ENCODE measurements around the gene TMEM156. TPM values are rescaled to one million over a fixed set of nuclear protein-coding genes. Genes with fewer than 3 reads are reported as not detected.
"Not testable (repeated sequence)": the region's sequence is repeated elsewhere in the genome, so short reads cannot be mapped to it uniquely, and the experiment has no call there.

The TMEM156 gene
- total RNA-seq, 1 donor from 2014 or later: not detected

GRCh38 chr4:39044364-39044955, 12.3 kb upstream of the TMEM156 start:
- ATAC-seq: peak; percentile 95

GRCh38 chr4:39043861-39044363, 11.7 kb upstream of the TMEM156 start:
- intact Hi-C loops (cut with micrococcal nuclease): no loop called here
- DNase-seq (no peak), ATAC-seq (peak; percentile 7)

More at GRCh38 chr4:39044364-39044955, 12.3 kb upstream of the TMEM156 start:
- intact Hi-C loops (cut with micrococcal nuclease): no loop called here
- DNase-seq: peak; percentile 93

- intact Hi-C loops (cut with micrococcal nuclease): no loop called here
- peak; percentile 5 for ATAC-seq
- DNase-seq: no peak
Measured at GRCh38 chr4:39043058-39043860, 11.1 kb upstream of the TMEM156 start.

GRCh38 chr4:39042366-39042765, 10.2 kb upstream of the TMEM156 start:
- intact Hi-C loops (cut with micrococcal nuclease): no loop called here

GRCh38 chr4:39039108-39039507, 6.9 kb upstream of the TMEM156 start:
- intact Hi-C loops (cut with micrococcal nuclease): no loop called here

More at GRCh38 chr4:39042366-39042765, 10.2 kb upstream of the TMEM156 start:
- ATAC-seq (no peak), DNase-seq (no peak)

GRCh38 chr4:39037941-39038340, 5.7 kb upstream of the TMEM156 start:
- no peak for DNase-seq
- ATAC-seq: no peak
- intact Hi-C loops (cut with micrococcal nuclease): no loop called here

More at GRCh38 chr4:39039108-39039507, 6.9 kb upstream of the TMEM156 start:
- DNase-seq: no peak
- no peak for ATAC-seq

- no peak for DNase-seq
- no peak for ATAC-seq
- intact Hi-C loops (cut with micrococcal nuclease): no loop called here
Measured at GRCh38 chr4:39037491-39037825, 5.2 kb upstream of the TMEM156 start.

GRCh38 chr4:39036172-39036571, 4.0 kb upstream of the TMEM156 start:
- no peak for DNase-seq
- intact Hi-C loops (cut with micrococcal nuclease): no loop called here
- no peak for ATAC-seq

GRCh38 chr4:39031590-39032020, 604 bp downstream of the TMEM156 start:
- intact Hi-C loops (cut with micrococcal nuclease); DNase-seq; ATAC-seq: not testable (repeated sequence)

- intact Hi-C loops (cut with micrococcal nuclease): no loop called here
- DNase-seq: no peak
- no peak for ATAC-seq
Measured at GRCh38 chr4:39030725-39031124, 1.5 kb downstream of the TMEM156 start.

- DNase-seq: no peak
- intact Hi-C loops (cut with micrococcal nuclease): no loop called here
- ATAC-seq: no peak
Measured at GRCh38 chr4:39029752-39030694, 2.2 kb downstream of the TMEM156 start.

GRCh38 chr4:39026096-39026495, 6.1 kb downstream of the TMEM156 start:
- intact Hi-C loops (cut with micrococcal nuclease): no loop called here
- ATAC-seq (no peak), DNase-seq (no peak)

- ATAC-seq (no peak), DNase-seq (no peak)
- intact Hi-C loops (cut with micrococcal nuclease): no loop called here
Measured at GRCh38 chr4:39025552-39026085, 6.6 kb downstream of the TMEM156 start.

GRCh38 chr4:39024311-39024865, 7.8 kb downstream of the TMEM156 start:
- ATAC-seq: no peak
- intact Hi-C loops (cut with micrococcal nuclease): no loop called here
- DNase-seq: no peak

- no peak for ATAC-seq
- DNase-seq: no peak
- intact Hi-C loops (cut with micrococcal nuclease): no loop called here
Measured at GRCh38 chr4:39023059-39023458, 9.2 kb downstream of the TMEM156 start.

GRCh38 chr4:39022241-39022640, 10.0 kb downstream of the TMEM156 start:
- DNase-seq (no peak), ATAC-seq (no peak)
- intact Hi-C loops (cut with micrococcal nuclease): no loop called here

- DNase-seq: no peak
- intact Hi-C loops (cut with micrococcal nuclease): no loop called here
- ATAC-seq: no peak
Measured at GRCh38 chr4:39021631-39022030, 10.6 kb downstream of the TMEM156 start.

- ATAC-seq: no peak
- intact Hi-C loops (cut with micrococcal nuclease): no loop called here
- DNase-seq: no peak
Measured at GRCh38 chr4:39020130-39020529, 12.1 kb downstream of the TMEM156 start.

GRCh38 chr4:39014028-39014427, 18.2 kb downstream of the TMEM156 start:
- intact Hi-C loops (cut with micrococcal nuclease): no loop called here
- ATAC-seq (no peak), DNase-seq (no peak)

All from left ventricle myocardium superior (tissue), 1 donor.